Neuron (in vitro differentiated cells): Measurements from ENCODE around the gene FBXO48.
"Not testable (repeated sequence)": the region's sequence is repeated elsewhere in the genome, so short reads cannot be mapped to it uniquely, and the experiment has no call there.

Source experiments
- H2AFZ ChIP-seq: one replicate; pipeline ENCODE4 v1.6.1; 2013; ENCODE audit warnings: low read depth, mild to moderate bottlenecking, inconsistent platforms, low read length, moderate library complexity
- H3K27me3 ChIP-seq: one replicate; pipeline ENCODE4 v1.6.1; 2013; ENCODE audit warnings: low read length; ENCODE audit not compliant: insufficient read depth
- H3K36me3 ChIP-seq: one replicate; pipeline ENCODE4 v1.6.1; 2013; ENCODE audit warnings: low read length; ENCODE audit not compliant: insufficient read depth
- H3K4me1 ChIP-seq: one replicate; pipeline ENCODE4 v1.6.1; 2013; ENCODE audit warnings: low read length; ENCODE audit not compliant: insufficient read depth
- H3K4me3 ChIP-seq: 2 replicates; pipeline ENCODE4 v1.5.1; 2013; ENCODE audit warnings: mild to moderate bottlenecking, low read length, moderate library complexity
- H3K9me3 ChIP-seq: one replicate; pipeline ENCODE4 v1.6.1; 2013; ENCODE audit warnings: low read length

Gene FBXO48

DNA sequence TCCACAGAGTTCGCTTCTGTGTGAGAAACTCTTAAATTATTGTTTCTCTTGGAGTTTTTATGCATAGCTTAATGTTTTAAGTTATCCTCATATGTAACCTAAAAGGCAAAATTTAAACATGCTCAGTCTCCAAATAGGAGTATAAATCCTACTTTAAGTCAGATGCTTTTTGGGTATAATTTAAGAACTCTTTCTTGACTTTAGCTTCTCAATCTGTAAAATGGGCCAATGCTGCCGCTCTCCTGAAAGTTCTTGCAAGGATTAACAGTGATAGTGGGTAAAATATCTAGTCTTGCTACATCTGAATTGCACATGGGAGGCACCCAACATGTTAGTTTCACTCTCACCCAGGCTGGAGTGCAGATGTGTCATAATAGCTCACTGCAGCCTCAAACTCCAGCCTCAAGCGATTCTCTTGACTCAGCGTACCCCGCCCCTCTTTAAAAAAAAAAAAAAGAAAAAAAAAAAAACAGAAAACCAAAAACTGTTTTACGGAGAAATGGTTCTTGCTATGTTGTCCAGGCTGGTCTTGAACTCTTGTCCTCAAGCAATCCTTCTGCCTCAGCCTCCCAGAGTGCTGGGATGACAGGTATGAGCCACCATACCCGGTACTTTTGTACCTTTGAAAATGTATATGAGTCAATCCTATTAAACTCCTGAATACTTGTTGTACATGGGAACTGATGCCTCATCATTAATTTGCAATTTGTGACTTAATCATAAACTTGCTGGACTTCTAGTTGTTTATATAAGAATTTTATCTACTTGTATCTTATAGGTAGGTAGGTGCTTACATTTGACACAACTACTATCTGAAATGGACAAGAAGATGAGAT is 1.8 kb downstream of the FBXO48 start:
- Histone ChIP-seq H3K4me1 (peaks cover 15% of the 10 kb centered on the region), H3K9me3 (no peaks in the 10 kb centered on the region), H2AFZ (no peak overlapping the region), H3K27me3 (no peaks in the 10 kb centered on the region), H3K4me3 (no peak overlapping the region), H3K36me3 (no peaks in the 10 kb centered on the region)

DNA sequence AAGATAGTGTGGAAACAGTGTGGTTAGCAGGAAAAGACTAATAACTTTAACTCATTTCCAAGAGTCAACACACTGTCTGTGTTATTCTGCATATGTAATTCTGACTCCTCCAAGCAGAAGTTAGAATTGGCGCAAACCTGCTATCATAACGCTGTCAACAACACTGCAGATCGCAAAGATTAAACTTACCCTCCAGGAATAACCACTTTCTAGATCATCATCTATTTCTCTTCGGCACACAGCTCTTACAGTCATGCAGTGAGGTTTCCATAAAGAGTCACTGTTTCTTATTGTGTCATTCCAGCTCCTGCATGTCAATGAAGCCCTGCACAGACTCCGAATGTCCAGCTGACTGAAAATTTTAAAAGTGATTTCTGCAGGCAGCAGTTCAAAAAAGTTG is 2.4 kb downstream of the FBXO48 start:
- Histone ChIP-seq H3K9me3 (no peaks in the 10 kb centered on the region), H3K36me3 (no peaks in the 10 kb centered on the region), H3K27me3 (no peaks in the 10 kb centered on the region), H3K4me1 (peaks cover 15% of the 10 kb centered on the region), H3K4me3 (no peak overlapping the region), H2AFZ (no peak overlapping the region)

DNA sequence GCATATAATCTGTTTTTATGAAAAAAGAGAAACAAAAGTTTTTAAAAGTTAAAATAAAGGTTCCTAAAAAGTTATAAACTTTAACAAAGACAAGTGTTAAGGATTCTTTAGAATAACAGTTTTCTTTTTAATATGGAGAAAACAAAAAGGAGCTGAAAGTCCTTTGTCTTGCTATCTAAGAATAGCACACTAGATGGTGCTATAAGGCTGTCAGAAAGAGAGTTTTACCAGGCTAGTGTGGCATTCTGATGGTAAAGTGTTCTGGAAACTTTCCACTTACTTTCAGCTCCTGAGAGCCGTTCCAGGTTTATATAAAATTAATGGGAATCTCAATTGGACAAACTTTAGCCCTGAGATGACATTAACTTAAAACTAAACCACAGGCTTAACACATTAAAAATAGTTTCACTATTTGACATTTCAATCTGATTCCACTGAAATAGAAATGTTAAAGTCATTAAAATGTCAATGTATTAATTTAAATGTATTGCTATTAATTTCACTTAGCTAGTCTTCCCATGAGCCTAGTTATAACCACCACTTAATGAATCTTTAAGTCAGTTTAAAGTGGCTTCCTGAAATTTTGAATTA is 3.7 kb downstream of the FBXO48 start:
- Histone ChIP-seq H3K9me3 (no peaks in the 10 kb centered on the region), H3K4me3 (no peak overlapping the region), H2AFZ (no peak overlapping the region), H3K4me1 (peaks cover 11% of the 10 kb centered on the region), H3K27me3 (no peaks in the 10 kb centered on the region), H3K36me3 (no peaks in the 10 kb centered on the region)

DNA sequence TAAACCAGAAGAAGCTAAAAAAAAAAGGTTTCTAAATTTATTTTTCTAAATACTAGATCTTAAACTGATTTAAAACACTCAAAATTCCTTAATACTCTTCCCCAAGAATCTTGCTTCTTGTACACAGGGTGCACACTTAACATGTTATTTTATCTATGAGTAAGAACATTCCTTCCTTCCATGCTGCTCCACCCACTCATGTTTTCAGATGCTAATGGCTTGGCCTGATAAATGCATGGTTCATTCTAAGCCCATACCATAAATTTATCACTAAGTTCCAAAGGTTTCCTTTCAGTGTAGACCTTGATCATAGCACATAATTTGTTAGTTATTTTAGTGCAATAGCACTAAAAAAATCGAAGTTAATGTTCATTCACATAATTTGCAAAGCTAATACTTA is 8.1 kb downstream of the FBXO48 start:
- no peaks in the 10 kb centered on the region for H3K27me3 ChIP-seq
- no peaks in the 10 kb centered on the region for H3K4me1 ChIP-seq
- H2AFZ ChIP-seq, result no peak overlapping the region
- no peak overlapping the region for H3K4me3 ChIP-seq
- H3K36me3 ChIP-seq, result no peaks in the 10 kb centered on the region
- H3K9me3 ChIP-seq, result no peaks in the 10 kb centered on the region

- Histone ChIP-seq H3K4me1 (no peaks in the 10 kb centered on the region), H3K4me3 (no peak overlapping the region), H3K27me3 (no peaks in the 10 kb centered on the region), H2AFZ (no peak overlapping the region), H3K36me3 (no peaks in the 10 kb centered on the region), H3K9me3 (no peaks in the 10 kb centered on the region)
These were observed 10.9 kb downstream of the FBXO48 start for GRCh38 chr2:68456198-68456597.

GRCh38 chr2:68454719-68455118 is 12.4 kb downstream of the FBXO48 start:
- Histone ChIP-seq H3K27me3 (no peaks in the 10 kb centered on the region), H3K36me3 (no peaks in the 10 kb centered on the region), H2AFZ (no peak overlapping the region), H3K4me1 (no peaks in the 10 kb centered on the region), H3K4me3 (no peak overlapping the region), H3K9me3 (no peaks in the 10 kb centered on the region)

DNA sequence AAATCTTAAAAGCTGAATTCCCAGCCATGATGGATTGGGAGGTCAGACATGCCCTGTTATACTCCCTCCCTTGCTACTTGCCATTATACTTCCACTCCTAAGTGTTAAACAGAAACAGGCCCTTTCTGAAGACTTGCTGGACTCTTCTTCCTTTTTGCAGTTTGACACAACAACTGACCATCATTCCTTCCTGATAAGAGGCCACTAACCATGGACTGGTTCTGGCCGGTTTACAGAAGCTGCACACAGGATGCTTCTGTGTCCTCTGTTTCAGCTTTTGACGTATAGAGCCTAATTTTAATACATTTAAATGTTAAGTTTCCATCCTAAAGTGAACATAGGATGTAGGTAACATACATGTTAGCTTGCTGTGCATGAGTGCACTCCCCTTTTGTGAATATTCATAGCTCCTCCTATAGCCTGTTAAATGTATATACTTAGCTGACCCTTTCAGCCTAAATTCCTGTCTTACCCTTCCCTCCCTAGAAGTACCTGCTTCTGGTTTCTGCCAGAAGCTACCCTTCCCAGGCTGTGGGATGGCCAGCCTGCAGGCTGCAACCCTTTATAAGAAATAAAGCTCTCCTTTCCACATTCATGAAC is 13.2 kb downstream of the FBXO48 start:
- H3K27me3 ChIP-seq, result no peaks in the 10 kb centered on the region
- no peaks in the 10 kb centered on the region for H3K36me3 ChIP-seq
- no peak overlapping the region for H3K4me3 ChIP-seq
- no peaks in the 10 kb centered on the region for H3K4me1 ChIP-seq
- no peaks in the 10 kb centered on the region for H3K9me3 ChIP-seq
- H2AFZ ChIP-seq, result no peak overlapping the region

DNA sequence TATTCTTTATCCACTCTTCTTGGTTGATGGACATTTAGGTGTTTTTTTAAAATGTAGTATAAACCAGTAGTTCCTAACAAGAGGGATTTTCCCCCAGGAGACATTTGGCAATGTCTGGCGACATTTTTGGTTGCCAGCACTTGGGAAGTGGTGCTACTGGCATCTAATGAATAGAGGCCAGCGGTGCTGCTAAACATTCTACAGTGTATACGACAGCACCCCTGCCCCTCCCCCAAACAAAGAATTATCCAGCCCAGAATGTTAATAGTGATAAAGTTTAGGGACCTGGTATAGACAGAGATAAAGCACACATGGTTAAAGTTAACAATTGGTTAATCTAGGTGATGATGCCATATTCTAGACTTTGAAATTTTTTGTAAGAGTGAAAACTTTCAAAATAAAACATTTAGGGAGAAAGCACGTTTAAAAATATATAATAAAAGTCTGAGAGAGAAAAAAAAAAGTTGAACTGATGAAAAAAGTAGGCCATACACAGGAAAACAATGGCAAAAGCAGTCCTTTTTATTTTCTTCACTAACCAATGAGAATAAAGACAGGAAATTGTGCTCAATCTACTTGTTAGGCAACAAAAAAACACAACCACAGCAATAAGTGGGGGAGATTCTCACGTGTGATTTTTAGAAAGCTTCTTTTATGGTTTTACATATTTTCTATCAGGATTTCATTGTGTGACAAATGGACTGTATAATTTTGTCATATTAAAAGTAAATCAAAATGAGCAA is 14.8 kb downstream of the FBXO48 start:
- Histone ChIP-seq H3K27me3 (no peaks in the 10 kb centered on the region), H3K36me3 (no peaks in the 10 kb centered on the region), H3K9me3 (no peaks in the 10 kb centered on the region), H3K4me1 (no peaks in the 10 kb centered on the region), H2AFZ (no peak overlapping the region), H3K4me3 (no peak overlapping the region)

DNA sequence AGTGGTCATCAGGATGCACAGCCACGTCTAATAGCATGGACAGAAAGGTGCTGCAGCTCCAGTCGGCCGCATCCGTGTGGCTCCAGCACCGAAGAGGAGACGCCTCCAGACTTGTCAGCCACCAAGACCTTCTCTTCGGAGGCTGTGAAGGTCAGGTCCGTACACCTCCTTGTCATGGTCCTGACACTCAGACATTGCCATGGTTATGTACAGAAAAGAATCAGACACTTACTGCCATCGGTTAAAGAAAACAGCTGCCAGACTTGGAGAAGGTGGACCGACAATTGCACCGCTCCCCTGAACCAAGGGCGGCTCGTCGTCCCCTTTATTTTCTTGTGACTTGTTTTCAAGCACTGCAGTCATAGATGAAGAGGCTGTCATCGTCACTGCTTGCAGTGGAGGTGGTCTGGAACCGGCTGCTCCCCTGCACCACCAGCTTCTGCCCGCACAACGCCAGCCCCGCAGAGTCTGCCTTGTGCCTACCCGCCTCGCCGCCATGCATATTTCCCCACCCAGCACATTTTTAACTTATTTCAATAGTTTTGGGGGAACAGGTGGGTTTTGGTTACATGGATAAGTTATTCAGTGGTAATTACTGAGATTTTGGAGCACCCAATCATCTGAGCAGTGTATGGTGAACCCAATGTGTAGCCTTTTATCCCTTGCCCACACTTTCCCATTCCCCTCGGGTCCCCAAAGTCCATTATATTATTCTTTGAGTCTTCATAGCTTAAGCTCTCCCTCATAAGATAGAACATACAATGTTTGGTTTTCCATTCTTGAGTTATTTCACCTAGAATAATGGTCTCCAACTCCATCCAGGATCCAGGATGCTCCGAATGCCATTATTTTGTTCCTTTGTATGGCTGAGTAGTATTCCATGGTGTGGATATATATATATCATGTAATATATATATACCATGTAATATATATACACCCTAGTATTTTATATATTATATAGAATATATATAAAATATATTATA is 18.1 kb downstream of the FBXO48 start:
- H3K4me1 ChIP-seq, result no peaks in the 10 kb centered on the region
- H3K27me3 ChIP-seq, result no peaks in the 10 kb centered on the region
- no peak overlapping the region for H3K4me3 ChIP-seq
- no peak overlapping the region for H2AFZ ChIP-seq
- no peaks in the 10 kb centered on the region for H3K9me3 ChIP-seq
- no peaks in the 10 kb centered on the region for H3K36me3 ChIP-seq

- Histone ChIP-seq H3K4me1 (no peaks in the 10 kb centered on the region), H3K9me3 (no peaks in the 10 kb centered on the region), H3K36me3 (no peaks in the 10 kb centered on the region), H3K27me3 (no peaks in the 10 kb centered on the region), H2AFZ (no peak overlapping the region), H3K4me3 (no peak overlapping the region)
These were observed 20.0 kb downstream of the FBXO48 start for GRCh38 chr2:68447118-68447517.

GRCh38 chr2:68446425-68446824 is 20.7 kb downstream of the FBXO48 start:
- H2AFZ ChIP-seq, H3K4me1 ChIP-seq, H3K4me3 ChIP-seq, H3K36me3 ChIP-seq, H3K27me3 ChIP-seq, H3K9me3 ChIP-seq: not testable (repeated sequence)

DNA sequence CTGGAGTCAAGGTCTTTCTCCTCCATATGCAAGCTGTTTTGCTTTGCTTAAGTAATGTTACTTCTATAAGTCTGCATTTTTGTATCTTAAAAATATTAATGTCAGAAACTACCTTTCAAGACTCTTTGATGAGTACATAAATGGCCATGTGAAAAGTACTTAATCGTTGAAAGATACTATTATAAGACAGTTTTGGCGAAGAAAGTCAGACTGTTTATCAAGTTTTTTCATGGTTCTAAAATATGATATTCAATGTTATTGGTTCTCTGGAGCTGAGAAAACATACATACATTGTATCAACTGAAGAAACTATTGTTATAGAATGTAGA is 25.1 kb downstream of the FBXO48 start:
- H3K36me3 ChIP-seq, result no peaks in the 10 kb centered on the region

More for the DNA sequence above, 25.1 kb downstream of the FBXO48 start:
- H3K4me3 ChIP-seq, result no peak overlapping the region
- no peaks in the 10 kb centered on the region for H3K9me3 ChIP-seq
- no peaks in the 10 kb centered on the region for H3K27me3 ChIP-seq
- H2AFZ ChIP-seq, result no peak overlapping the region
- H3K4me1 ChIP-seq, result no peaks in the 10 kb centered on the region
